SK-N-MC (cell line): Measurements from ENCODE around the gene ZBTB4.

Experiments
- DNase-seq: peaks from one replicate; pipeline ENCODE4 v3.0.0-alpha.2; 2011; ENCODE audit warnings: low read depth, low spot score
- H3K27ac ChIP-seq: fragments of 200-600 bp; sonication (generic); 2 replicates; pipeline ENCODE4 v1.5.1; 2016; ENCODE audit warnings: mixed run types
- H3K36me3 ChIP-seq: fragments of 200-600 bp; sonication (generic); 2 replicates; pipeline ENCODE4 v1.6.1; 2017; ENCODE audit warnings: antibody characterized with exemption, low read length, mixed read lengths; ENCODE audit not compliant: insufficient read depth
- H3K4me3 ChIP-seq: fragments of 200-600 bp; sonication (generic); 2 replicates; pipeline ENCODE4 v1.5.1; 2016
- H3K9ac ChIP-seq: fragments of 200-600 bp; sonication (generic); 2 replicates; pipeline ENCODE4 v1.8.0; 2017; ENCODE audit warnings: mixed run types, mixed read lengths; ENCODE audit not compliant: insufficient read length
- H3K9me3 ChIP-seq: fragments of 200-600 bp; sonication (generic); 2 replicates; pipeline ENCODE4 v1.6.1; 2017; ENCODE audit warnings: low read depth, mild to moderate bottlenecking, antibody characterized with exemption, low read length, moderate library complexity, mixed read lengths
- EZH2 ChIP-seq: fragments of 200-600 bp; sonication (generic); IDR thresholded peaks from one replicate; pipeline ENCODE4 v1.6.1; 2017; ENCODE audit warnings: antibody characterized with exemption
- FOXP2 ChIP-seq: optimal IDR thresholded peaks from 2 replicates; pipeline ENCODE3; 2011; ENCODE audit warnings: mild to moderate bottlenecking, moderate library complexity; ENCODE audit not compliant: insufficient read depth; ENCODE audit errors: extremely low read length, control extremely low read depth
- POLR2AphosphoS5 ChIP-seq: IDR thresholded peaks from 2 replicates; pipeline ENCODE4 v1.6.1; 2012; ENCODE audit warnings: mild to moderate bottlenecking, low read depth, low read length, borderline replicate concordance

ZBTB4 gene

GRCh38 chr17:7440834-7441195 is 38.6 kb downstream of the ZBTB4 start:
- Histone ChIP-seq H3K4me3 (peak overlapping the region; percentile 93), H3K9ac (peak overlapping the region; percentile 90), H3K36me3 (no peaks in the 10 kb centered on the region), H3K27ac (peak overlapping the region; percentile 98), H3K9me3 (no peaks in the 10 kb centered on the region)
- DNase-seq = no peak
- TF ChIP-seq EZH2 (no peak), FOXP2 (no peak), POLR2AphosphoS5 (no peak)

DNA sequence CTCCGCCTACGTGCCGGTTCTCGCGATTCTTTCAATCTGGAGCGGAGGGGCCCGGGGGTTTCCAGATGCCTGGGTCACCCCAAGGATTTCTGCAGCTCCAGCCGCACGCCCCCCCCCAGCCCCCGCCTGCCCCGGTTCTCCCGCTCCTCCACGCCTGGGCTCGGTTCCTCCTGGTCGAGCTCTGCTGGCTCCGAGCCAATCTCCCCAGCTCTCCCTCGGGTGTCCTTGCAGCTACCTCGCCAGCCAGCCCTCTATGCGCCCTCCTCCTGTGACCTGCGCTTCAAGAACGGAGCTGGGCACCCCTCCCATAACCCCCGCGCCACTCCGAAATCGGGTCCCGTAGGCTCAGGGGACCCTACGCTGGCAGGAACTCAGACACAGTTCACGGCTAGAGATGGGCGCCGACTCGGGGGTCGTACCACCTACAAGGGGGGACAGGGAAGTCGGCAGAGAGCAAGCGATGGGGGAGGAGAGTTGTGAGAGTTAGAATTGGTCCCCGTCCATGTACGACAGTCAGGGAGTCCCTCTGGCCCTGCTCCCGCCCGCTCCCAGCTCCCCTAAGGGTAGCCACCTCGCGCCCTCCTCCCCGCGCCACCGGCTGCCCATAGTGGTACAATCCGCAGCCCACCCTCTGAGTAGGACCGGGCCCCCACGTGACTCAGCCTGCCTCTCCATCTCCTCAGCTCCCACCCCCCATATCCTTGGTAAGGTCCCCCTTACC is 39.2 kb downstream of the ZBTB4 start:
- H3K4me3 ChIP-seq = peak overlapping the region; percentile 93
- H3K9ac ChIP-seq = peak overlapping the region; percentile 90
- peak overlapping the region; percentile 98 for H3K27ac ChIP-seq

DNA sequence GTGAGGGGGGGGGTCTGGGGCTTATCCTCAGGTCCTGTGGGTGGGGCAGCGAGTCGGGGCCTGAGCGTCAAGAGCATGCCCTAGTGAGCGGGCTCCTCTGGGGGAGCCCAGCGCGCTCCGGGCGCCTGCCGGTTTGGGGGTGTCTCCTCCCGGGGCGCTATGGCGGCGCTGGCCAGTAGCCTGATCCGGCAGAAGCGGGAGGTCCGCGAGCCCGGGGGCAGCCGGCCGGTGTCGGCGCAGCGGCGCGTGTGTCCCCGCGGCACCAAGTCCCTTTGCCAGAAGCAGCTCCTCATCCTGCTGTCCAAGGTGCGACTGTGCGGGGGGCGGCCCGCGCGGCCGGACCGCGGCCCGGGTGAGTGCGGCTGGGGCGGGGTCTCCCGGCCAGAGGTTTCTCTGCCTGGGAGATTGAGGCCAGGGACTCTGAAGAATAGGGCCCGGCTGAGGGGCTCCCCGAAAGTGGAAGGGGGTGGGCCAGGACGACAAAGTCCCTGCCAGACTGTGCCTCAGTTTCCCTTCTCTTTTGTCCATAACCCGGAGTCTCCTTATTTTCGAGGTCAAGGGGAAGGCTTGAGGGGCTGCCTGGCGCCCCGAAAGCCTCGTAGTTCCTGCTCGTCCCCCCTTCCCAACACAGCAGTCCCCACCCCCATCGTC is 39.8 kb downstream of the ZBTB4 start, which contains the start of gene FGF11:
TSS of gene FGF11 (plus strand) at position 51 of the 651 bp plus-strand sequence. CDS start at position 160, 109 bp downstream.
- peak within 1 kb of the TSS; percentile 93 for H3K4me3 ChIP-seq
- no peaks in the 10 kb centered on the region for H3K36me3 ChIP-seq
- no peak for DNase-seq
- TF ChIP-seq EZH2 (no peak), FOXP2 (no peak), POLR2AphosphoS5 (no peak; the same call in 1 of the 2 replicates)
- peak within 1 kb of the TSS; percentile 98 for H3K27ac ChIP-seq
- no peaks in the 10 kb centered on the region for H3K9me3 ChIP-seq
- peak within 1 kb of the TSS; percentile 90 for H3K9ac ChIP-seq

More for the DNA sequence above, 39.2 kb downstream of the ZBTB4 start:
- H3K36me3 ChIP-seq = no peaks in the 10 kb centered on the region
- DNase-seq = no peak
- H3K9me3 ChIP-seq = no peaks in the 10 kb centered on the region
- TF ChIP-seq POLR2AphosphoS5 (peak; percentile 71), FOXP2 (no peak)

- peak overlapping the region; percentile 90 for H3K9ac ChIP-seq
- no peak for TF ChIP-seq EZH2
- no peak for TF ChIP-seq POLR2AphosphoS5
- no peak for TF ChIP-seq FOXP2
- peak overlapping the region; percentile 93 for H3K4me3 ChIP-seq
- DNase-seq = no peak
- H3K36me3 ChIP-seq = no peaks in the 10 kb centered on the region
- no peak overlapping the region for H3K27ac ChIP-seq
- no peaks in the 10 kb centered on the region for H3K9me3 ChIP-seq
Observed at GRCh38 chr17:7438656-7439460, 40.6 kb downstream of the ZBTB4 start.

DNA sequence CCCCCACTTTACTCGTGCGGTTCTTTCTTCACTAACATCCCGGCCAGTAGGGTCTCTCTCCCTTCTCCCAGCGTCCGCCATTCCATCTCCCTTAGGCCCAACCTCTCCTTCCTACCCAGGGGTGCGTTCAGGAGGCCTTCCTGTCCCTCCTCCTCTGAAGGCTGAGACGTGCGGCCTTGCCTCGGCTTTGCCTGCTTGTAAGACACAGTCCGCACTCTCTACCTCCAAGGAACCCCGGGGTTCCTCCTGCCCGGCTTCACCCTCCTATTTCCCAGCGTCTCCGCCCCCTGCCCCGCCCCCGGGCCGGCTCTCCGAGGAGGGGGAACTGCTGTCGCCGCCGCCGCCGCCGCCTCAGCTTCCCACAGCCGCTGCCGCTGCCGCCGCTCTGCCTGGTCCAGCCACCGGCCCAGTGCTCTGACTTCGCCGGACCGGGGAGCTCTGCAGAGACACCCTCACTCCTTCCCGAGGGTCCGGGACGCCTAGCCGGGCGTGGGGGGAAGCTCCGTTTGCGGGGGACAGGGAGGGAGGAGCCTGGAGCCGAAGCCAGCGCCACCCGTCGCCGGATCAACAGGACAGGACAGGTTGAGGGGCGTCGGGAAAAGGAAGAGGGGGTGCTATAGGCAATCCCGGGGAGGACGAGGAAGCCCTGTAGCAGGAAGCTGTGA is 41.3 kb downstream of the ZBTB4 start:
- Histone ChIP-seq H3K4me3 (peak overlapping the region; percentile 93), H3K36me3 (no peaks in the 10 kb centered on the region), H3K9me3 (no peaks in the 10 kb centered on the region), H3K27ac (no peak overlapping the region), H3K9ac (peak overlapping the region; percentile 70)
- no peak for DNase-seq
- no peak for TF ChIP-seq EZH2
- TF ChIP-seq POLR2AphosphoS5 = peak; percentile 42; the same call in 1 of the 2 replicates
- no peak for TF ChIP-seq FOXP2

DNA sequence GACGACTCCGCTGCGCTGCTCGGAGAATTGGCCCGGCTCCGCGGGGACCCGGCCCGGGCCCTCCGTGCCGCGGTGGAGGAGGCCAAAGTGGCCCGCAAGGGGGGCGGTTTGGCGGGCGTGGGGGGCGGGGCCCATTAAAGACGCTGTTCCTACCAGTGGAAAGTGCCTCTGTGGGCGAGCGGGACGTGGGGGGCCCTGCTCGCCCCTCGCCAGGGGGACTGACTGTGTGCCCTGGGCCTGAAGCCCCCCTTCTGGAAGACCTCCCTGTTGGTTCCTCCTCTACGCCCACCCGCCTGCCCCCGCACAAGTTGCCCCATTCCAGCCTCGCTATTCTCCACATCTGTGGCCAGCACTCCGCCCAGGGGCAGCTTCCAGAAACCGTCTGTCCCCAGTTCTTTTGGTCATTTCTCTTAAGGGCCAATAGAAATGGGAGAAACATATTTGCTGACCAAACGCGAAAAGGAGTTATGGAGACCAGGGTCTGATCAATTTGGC is 42.0 kb downstream of the ZBTB4 start:
- DNase-seq = no peak
- Histone ChIP-seq H3K27ac (no peak overlapping the region), H3K9ac (peak overlapping the region; percentile 67), H3K36me3 (no peaks in the 10 kb centered on the region), H3K9me3 (no peaks in the 10 kb centered on the region), H3K4me3 (peak overlapping the region; percentile 93)
- TF ChIP-seq FOXP2 (no peak), POLR2AphosphoS5 (no peak), EZH2 (no peak)

DNA sequence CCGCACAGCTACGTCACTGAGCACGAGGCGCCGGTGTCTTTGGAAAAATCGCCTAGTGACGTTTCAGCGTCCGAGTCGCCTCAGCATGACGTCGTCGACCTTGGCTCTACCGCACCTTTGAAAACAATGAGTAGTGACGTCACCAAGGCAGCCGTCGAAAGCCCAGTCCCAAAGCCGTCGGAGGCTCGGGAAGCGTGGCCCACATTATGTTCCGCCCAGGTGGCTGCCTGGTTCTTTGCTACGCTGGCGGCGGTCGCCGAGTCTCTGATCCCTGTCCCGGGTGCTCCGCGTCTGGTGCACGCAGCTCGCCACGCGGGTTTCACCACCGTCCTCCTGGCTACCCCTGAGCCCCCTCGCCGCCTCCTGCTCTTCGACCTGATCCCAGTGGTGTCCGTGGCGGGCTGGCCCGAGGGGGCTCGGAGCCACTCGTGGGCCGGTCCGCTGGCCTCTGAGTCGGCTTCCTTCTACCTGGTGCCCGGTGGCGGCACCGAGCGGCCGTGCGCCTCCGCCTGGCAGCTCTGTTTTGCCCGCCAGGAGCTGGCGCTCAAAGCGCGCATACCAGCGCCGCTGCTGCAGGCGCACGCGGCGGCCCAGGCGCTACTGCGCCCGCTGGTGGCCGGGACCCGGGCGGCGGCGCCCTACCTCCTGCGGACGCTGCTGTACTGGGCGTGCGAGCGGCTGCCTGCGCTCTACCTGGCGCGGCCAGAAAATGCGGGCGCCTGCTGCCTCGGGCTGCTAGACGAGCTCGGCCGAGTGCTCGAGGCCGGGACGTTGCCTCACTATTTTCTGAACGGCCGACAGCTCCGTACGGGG is 42.7 kb downstream of the ZBTB4 start:
- TF ChIP-seq POLR2AphosphoS5 (peak; percentile 29; the same call in 1 of the 2 replicates), EZH2 (no peak), FOXP2 (no peak)
- Histone ChIP-seq H3K27ac (peak overlapping the region; percentile 67), H3K9me3 (no peaks in the 10 kb centered on the region), H3K4me3 (peak overlapping the region; percentile 93), H3K9ac (peak overlapping the region; percentile 67), H3K36me3 (no peaks in the 10 kb centered on the region)
- DNase-seq = no peak
